Endothelial cell of umbilical vein (primary cell): ENCODE results near the gene COL23A1.

Experiments
- CTCF ChIP-seq, 2 donors: IDR thresholded peaks; 1 replicate in 1 of 2; 2 replicates in 1 of 2; pipeline ENCODE4 v1.5.1; 2011; ENCODE audit warnings: low read length in 2 of 2, mild to moderate bottlenecking in 2 of 2, moderate library complexity in 2 of 2, control low read depth in 1 of 2, inconsistent platforms in 1 of 2, low read depth in 1 of 2; ENCODE audit not compliant: insufficient read depth in 1 of 2; ENCODE audit errors: extremely low read depth in 1 of 2
- EZH2 ChIP-seq: IDR thresholded peaks from 2 replicates; pipeline ENCODE4 v1.6.1; 2012; ENCODE audit warnings: borderline replicate concordance, low read depth, mild to moderate bottlenecking, moderate library complexity, low read length, inconsistent platforms; ENCODE audit not compliant: severe bottlenecking
- FOS ChIP-seq: IDR thresholded peaks from 2 replicates; pipeline ENCODE4 v1.6.1; 2011; ENCODE audit warnings: mild to moderate bottlenecking, low read length, moderate library complexity, borderline replicate concordance; ENCODE audit not compliant: insufficient read depth
- GATA2 ChIP-seq: IDR thresholded peaks from 2 replicates; pipeline ENCODE4 v1.7.0; 2011; ENCODE audit warnings: low read depth, mild to moderate bottlenecking, moderate library complexity, mixed read lengths, low read length; ENCODE audit not compliant: insufficient read length, insufficient read depth
- MAX ChIP-seq: IDR thresholded peaks from 2 replicates; pipeline ENCODE4 v1.6.1; 2011; ENCODE audit not compliant: insufficient read depth, insufficient read length
- POLR2A ChIP-seq: IDR thresholded peaks from 2 replicates; pipeline ENCODE4 v1.6.1; 2012; ENCODE audit warnings: low read depth, mild to moderate bottlenecking, control low read depth, low read length
- POLR2AphosphoS5 ChIP-seq: IDR thresholded peaks from 2 replicates; pipeline ENCODE4 v1.6.1; 2012; ENCODE audit warnings: low read depth, mild to moderate bottlenecking, control low read depth, low read length, moderate library complexity; ENCODE audit not compliant: insufficient read depth

GRCh38 chr5:178269499-178269898 lies 320.7 kb downstream of the COL23A1 start:
- no peak for TF ChIP-seq CTCF (IDR thresholded peaks at IDR 0.05; ENCODE audit: extremely low read depth in 1 of 2, insufficient read depth in 1 of 2, low read depth in 1 of 2, low read length in 2 of 2)
- TF ChIP-seq MAX = no peak
- TF ChIP-seq GATA2 = no peak
- TF ChIP-seq POLR2A = no peak
- TF ChIP-seq POLR2AphosphoS5 = no peak
- no peak for TF ChIP-seq EZH2
- no peak for TF ChIP-seq FOS
